GM18520 (cell line): ENCODE data around the gene NFE2L2.
"Not testable (repeated sequence)": the region's sequence is repeated elsewhere in the genome, so short reads cannot be mapped to it uniquely, and the experiment has no call there.

ENCODE experiments used
- ATAC-seq: cut with Tn5 transposase; IDR thresholded peaks from one replicate; pipeline ENCODE4 v1.9.1; 2021; ENCODE audit not compliant: unreplicated experiment

The NFE2L2 gene

DNA sequence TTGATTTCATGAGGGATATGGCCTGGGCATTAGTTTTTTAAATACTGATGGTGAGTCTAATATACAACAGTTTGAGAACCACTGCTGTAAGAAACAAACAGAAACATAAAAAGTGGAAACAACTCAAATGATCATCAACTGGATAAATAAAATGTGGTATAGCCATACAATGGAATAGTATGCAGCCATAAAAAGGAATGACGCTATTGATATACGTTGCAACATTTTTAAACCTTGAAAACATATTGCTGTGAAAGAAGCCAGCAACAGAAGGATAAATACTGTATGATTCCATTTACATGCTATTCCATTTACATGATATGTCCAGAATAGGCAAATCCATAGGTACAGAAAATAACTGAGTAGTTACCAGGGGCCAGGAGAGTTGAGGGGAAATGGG, 6.5 kb downstream of the NFE2L2 start:
- ATAC-seq: no peak

DNA sequence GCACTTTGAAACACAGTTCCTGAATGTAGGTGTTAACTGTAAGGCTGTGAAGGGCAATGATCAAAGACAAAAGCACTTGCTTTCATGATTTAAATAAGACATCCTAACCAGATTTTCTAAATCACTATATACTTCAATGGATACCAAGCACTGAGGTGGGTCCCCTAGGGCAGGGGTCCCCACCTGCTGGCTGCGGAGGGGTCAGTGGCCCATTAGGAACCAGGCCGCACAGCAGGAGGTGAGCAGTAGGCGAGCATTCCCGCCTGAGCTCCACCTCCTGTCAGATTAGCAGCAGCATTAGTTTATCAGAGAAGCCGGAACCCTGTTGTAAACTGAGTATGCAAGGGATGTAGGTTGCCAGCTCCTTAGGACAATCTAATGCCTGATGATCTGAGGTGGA, 7.1 kb downstream of the NFE2L2 start:
- ATAC-seq: no peak

DNA sequence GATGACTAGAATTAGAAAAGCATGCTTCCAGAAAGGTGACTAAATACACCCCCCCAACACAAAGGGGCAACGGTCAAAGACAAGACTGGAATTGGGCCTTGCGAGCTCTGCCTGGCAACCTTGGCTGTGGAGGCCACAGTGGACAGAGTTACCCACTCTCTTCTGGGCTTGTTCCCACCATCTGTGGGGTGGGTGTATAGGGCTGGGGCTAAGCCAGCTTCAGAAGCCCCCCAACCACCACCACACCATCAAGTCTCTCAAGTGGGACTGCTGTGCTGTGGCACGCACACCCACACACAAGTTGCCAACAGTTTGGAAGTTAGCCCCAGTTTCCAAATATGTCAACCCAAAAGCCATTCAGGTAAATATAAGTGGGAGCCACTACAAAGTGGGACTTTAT, 7.8 kb downstream of the NFE2L2 start:
- no peak for ATAC-seq

- ATAC-seq: no peak
Measured at GRCh38 chr2:177256026-177256425, 8.5 kb downstream of the NFE2L2 start.

- ATAC-seq: no peak
Measured at GRCh38 chr2:177255227-177255601, 9.3 kb downstream of the NFE2L2 start.

DNA sequence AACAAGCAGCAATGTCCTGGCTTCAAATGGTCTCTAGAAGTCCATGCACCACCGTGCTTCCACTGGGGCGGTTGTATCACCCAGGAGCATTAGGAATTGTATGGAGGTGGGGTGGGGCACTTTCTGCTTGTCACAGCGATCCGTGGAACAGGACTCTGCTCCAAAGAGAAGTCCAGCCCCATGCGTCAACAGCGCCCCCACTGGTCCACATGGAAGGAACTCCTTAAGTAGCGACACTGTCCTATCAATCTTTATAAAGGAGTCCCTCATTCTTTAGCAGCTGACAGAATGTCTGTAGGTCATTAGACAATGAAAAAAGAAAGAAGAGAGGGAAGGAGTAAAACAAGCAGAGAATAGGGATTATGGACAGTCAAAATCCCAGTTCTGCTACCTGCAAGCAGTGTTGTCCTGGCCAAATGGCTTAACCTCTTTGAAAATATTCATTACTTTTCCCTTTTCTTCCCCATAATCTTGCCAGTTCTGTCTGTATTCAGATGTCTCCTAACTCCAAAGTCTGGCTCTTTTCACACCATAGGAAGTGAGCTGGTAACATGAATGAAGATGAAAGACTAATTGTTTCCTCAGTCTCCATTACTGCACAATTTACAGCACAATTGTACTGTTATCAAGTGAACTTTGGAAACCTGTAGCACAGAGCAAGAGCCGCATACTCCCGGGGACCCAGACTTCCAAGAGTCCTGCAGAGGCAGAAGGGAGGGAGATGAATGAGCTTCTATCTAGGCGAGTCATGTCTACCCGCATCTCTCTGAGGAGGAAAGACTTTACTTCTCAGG, 9.9 kb downstream of the NFE2L2 start:
- ATAC-seq: no peak

- ATAC-seq: no peak
Measured at GRCh38 chr2:177253704-177254103, 10.8 kb downstream of the NFE2L2 start.

- no peak for ATAC-seq
Measured at GRCh38 chr2:177252808-177253531, 11.6 kb downstream of the NFE2L2 start.

GRCh38 chr2:177251165-177251542, 13.4 kb downstream of the NFE2L2 start:
- ATAC-seq: no peak

GRCh38 chr2:177250461-177250860, 14.1 kb downstream of the NFE2L2 start:
- no peak for ATAC-seq

DNA sequence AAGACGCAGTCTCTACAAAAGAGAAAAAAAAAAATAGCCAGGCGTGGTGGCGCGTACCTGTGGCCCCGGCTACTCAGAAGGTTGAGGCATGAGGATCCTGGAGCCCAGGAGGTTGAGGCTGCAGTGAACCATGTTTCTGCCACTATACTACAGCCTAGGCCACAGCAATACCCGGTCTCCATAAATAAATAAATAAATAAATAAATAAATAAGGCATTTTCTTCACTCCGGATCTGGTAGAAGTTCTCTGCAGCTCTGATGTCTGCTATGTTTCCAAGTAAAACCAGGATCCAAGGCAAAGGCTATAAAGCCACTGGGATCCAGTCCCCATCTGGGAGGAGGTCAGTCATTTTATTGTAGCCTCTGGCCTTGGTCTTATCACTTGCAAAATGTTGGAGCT, 15.5 kb downstream of the NFE2L2 start:
- no peak for ATAC-seq

DNA sequence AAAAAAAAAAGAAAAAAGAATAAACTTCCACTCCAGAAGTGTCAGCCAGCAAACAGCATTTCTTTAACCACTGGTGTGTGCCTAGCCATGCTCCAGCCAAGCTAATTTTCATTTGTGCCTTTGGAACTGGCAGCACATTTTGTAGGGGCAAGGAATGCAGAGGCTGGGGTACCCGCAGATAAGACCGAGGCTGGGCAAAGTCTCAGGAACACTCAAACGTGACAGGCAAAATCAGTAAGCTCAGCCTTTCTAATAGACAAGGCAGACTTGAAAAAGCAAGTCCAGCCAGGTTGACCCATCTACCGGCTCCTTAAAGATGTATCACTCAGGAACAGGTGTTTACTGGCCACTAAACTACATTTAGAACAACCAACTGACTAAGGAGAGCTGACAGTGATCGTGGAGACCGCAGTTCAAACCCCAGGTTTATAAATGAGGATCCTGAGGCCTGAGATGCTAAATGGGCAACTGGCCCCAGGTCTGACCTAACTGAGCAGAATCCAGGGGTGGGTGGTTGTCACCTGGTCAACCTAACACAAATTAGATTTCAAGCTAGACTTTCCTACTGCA, 16.7 kb downstream of the NFE2L2 start:
- no peak for ATAC-seq

GRCh38 chr2:177246523-177247030, 17.9 kb downstream of the NFE2L2 start:
- ATAC-seq: not testable (repeated sequence)

DNA sequence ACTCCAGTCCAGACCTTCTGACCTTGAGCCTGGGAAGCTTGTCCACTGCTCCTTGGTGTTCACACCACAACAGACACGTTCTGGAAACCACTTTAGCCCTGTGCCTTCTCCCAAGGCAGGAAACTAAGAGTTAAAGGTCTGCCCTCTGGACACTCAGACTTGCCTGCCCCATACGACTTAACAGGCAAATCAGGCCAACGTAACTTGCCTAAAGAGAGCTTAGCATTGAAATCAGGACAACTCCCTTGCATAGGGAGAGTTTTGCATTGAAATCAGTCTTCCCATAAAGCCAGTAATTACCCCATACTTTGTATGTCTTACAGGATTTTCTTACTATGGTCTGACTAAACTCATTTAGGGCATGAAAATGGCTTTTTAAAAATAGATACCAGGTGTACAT, 18.5 kb downstream of the NFE2L2 start:
- ATAC-seq: no peak

DNA sequence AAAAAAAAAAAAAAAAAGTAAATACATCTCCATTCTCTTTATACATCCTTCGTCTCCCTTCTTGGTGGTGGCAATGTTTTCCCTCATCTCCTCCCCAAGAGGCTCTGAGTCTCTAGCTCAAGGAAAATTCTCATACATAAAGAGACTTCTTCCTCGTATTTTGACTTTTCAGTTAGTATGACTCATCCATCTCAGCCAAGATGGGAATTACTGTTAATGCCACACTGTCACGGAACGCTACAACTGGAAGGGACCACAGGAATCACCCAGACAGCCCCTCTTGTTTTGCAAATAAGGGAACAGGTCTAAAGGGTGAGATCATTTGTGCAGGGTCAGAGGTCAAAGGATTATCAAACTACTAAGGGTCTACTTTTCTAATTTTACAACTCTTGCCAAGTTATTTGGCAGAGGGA, 19.5 kb downstream of the NFE2L2 start:
- ATAC-seq: no peak

GRCh38 chr2:177244244-177244771, 20.2 kb downstream of the NFE2L2 start:
- no peak for ATAC-seq

- ATAC-seq: no peak
Measured at GRCh38 chr2:177243476-177243875, 21.1 kb downstream of the NFE2L2 start.

DNA sequence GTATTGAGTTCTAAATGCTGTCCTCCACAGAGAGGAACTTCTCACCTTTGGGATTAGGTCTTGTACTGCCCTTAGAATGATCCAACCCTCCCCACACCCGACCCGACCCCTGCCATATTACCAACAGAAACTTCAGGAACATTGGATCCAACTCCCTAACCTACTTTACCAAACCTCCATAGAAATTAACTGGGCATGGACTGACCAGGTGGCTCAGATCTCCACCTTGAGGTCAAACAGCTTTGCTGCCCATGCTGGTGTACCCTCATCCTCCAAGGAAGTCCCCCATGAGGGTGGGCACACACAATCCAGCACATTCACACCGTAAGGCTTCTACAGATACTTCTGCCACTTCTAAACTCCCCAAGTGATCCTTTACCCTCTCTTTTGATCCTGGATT, 21.5 kb downstream of the NFE2L2 start:
- no peak for ATAC-seq

GRCh38 chr2:177242121-177242987, 22.2 kb downstream of the NFE2L2 start:
- no peak for ATAC-seq

GRCh38 chr2:177241711-177242120, 22.8 kb downstream of the NFE2L2 start:
- ATAC-seq: no peak
